ENCODE measurements around the gene RPL29.

The RPL29 gene

DNA sequence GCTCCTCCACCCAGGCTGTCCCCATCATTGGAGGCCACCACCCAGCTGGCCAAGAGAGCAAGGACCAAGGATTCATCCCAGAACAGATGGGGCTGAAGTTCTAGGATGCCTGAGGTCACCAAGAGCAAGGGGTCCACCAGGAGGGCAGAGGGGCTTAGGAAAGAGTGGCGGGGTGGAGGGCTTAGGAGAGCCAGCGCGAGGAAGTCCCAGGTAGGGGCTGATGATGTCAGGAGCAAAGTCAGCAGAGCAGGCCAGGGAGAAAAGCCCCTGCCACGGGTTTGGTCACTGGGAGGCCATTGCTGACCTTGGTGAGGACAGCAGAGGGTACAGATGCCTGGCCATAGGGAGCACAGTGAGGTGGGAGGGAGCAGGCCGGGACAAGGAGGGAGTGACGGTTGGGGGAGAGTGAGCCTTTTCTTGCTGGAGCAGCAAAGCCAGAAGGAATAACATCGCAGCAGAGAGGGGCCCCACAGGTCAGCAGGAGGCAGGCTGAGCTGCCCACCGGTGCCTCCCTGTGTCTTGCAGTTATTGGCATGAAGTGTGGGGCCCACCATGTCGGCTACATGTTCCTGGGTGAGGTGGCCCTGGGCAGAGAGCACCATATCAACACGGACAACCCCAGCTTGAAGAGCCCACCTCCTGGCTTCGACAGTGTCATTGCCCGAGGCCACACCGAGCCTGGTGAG lies 48.3 kb downstream of the RPL29 start:
- H3K36me3 Mint-ChIP-seq (ENCODE audit: low read depth) = no peaks in the 10 kb centered on the region
- H3K9me3 Mint-ChIP-seq = no peaks in the 10 kb centered on the region
- no peak overlapping the region for H3K27ac Mint-ChIP-seq
- no peak for ATAC-seq
- H3K4me1 Mint-ChIP-seq = peaks cover 8% of the 10 kb centered on the region
- H3K4me3 Mint-ChIP-seq = no peak overlapping the region
- DNase-seq = no peak
- H3K27me3 Mint-ChIP-seq = no peaks in the 10 kb centered on the region

DNA sequence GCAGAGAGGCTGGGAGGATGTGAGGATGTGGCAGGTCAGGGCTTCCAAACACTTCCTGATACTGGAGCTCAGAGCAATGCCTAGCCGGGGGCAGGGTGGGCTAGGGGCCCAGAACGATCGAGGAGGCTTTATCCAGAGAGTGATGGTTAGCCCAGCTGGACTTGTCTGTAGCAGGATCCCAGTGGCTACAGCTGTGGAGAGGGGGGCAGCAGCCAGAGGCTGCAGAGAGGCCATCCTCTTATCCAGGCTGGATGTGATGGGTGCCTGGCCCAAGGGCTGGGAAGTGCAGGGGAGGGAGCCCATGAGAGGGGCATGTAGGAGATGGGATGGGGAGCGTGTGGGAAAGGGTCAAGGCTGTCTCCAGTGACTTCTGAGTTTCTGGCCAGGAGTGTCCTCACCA lies 48.9 kb downstream of the RPL29 start:
- Mint-ChIP-seq H3K4me1 (peaks cover 10% of the 10 kb centered on the region), H3K4me3 (no peak overlapping the region), H3K9me3 (no peaks in the 10 kb centered on the region), H3K36me3 (ENCODE audit: low read depth) (no peaks in the 10 kb centered on the region), H3K27ac (no peak overlapping the region), H3K27me3 (no peaks in the 10 kb centered on the region)
- ATAC-seq (no peak), DNase-seq (no peak)

DNA sequence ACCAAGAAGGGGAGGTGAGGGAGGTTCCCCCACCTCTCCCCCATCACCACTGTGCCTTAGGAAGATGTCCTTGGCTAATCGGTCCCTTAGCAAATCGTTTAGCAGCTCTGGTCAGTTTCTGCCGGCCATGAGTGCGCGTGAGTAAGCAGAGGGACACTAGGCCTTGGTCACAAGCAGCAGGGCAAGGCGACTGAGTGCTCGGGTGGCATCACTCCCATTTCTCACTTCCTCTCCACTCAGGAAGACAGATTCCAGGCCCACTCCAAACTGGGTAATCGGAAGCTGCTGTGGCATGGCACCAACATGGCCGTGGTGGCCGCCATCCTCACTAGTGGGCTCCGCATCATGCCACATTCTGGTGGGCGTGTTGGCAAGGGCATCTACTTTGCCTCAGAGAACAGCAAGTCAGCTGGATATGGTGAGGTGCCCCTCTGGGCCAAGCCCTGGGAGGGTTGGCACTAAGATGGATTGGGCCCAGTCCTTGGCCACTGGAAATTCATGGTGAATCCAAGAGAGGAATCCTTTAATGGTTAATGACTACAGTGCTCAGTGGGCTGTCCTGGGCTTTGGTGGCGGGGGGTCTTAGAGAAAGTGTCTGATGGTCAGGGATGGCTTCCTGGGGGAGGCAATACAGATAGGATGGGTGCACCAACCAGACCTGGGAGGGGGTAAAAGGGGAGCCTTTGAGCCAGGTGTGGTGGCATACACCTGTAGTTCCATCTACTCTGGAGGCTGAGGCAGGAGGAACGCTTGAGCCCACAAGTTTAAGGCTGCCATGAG lies 49.6 kb downstream of the RPL29 start:
- Mint-ChIP-seq H3K27ac (no peak overlapping the region), H3K4me3 (no peak overlapping the region), H3K27me3 (no peaks in the 10 kb centered on the region), H3K4me1 (peaks cover 10% of the 10 kb centered on the region), H3K36me3 (ENCODE audit: low read depth) (no peaks in the 10 kb centered on the region), H3K9me3 (no peaks in the 10 kb centered on the region)
- DNase-seq (no peak), ATAC-seq (no peak)

DNA sequence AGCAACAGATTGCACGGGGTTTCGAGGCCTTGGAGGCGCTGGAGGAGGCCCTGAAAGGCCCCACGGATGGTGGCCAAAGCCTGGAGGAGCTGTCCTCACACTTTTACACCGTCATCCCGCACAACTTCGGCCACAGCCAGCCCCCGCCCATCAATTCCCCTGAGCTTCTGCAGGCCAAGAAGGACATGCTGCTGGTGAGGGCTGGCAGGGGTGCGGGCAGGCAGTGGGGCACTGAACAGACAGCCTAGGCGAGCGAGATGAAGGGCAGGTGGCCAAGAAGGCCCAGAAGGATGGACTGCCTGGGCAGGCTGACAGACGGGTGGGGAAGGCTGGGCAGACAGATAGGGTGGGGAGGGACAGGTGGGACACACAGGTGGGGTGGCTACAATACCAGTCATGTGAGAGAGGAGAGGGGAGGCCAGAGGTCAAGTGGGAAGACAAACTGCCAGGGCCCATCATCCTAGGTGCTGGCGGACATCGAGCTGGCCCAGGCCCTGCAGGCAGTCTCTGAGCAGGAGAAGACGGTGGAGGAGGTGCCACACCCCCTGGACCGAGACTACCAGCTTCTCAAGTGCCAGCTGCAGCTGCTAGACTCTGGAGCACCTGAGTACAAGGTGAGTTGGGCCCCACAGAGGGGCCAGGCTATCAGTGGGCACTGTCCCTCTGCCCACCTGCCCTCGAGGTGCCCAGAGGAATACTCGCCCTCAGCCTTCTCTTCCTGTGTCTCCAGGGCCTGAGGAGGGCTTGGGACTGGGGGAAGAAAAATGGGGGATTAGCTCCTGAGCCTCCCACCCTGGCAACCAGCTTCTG lies 50.5 kb downstream of the RPL29 start:
- H3K9me3 Mint-ChIP-seq = no peaks in the 10 kb centered on the region
- H3K27me3 Mint-ChIP-seq = no peaks in the 10 kb centered on the region
- H3K36me3 Mint-ChIP-seq (ENCODE audit: low read depth) = peaks cover 6% of the 10 kb centered on the region
- H3K4me3 Mint-ChIP-seq = no peak overlapping the region
- no peak for ATAC-seq
- DNase-seq = no peak
- peaks cover 17% of the 10 kb centered on the region for H3K4me1 Mint-ChIP-seq
- H3K27ac Mint-ChIP-seq = no peak overlapping the region

DNA sequence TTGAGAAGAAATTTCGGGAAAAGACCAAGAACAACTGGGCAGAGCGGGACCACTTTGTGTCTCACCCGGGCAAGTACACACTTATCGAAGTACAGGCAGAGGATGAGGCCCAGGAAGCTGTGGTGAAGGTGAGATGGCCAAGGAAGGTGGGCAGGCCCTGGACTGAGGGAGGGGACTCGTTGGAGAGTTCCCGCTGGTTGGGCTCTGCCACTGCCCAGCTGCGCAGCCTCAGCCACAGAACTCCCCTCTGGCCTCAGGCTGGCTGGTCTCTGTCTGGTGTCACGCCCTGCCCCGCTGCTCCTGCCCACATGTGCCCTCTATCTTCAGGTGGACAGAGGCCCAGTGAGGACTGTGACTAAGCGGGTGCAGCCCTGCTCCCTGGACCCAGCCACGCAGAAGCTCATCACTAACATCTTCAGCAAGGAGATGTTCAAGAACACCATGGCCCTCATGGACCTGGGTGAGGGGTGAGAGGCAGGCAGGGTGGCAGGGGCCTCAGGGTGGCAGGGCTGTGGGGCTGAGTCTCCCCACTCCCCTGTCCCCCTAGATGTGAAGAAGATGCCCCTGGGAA lies 51.2 kb downstream of the RPL29 start:
- Mint-ChIP-seq H3K4me1 (peaks cover 24% of the 10 kb centered on the region), H3K4me3 (no peak overlapping the region), H3K27ac (no peak overlapping the region), H3K9me3 (no peaks in the 10 kb centered on the region), H3K27me3 (no peaks in the 10 kb centered on the region), H3K36me3 (ENCODE audit: low read depth) (peaks cover 6% of the 10 kb centered on the region)
- DNase-seq (no peak), ATAC-seq (no peak)
